Dermis blood vessel endothelial cell (primary cell): ENCODE data around the gene GORASP1. TPM values are rescaled to one million over a fixed set of nuclear protein-coding genes. Genes with fewer than 3 reads are reported as not detected.

Experiments
- DNase-seq: peaks from one replicate; pipeline ENCODE4 v3.0.0; 2010
- total RNA-seq: library from RNA; depleted of rRNA; stranded (reverse); fragments of >200 nt; gene quantifications from 2 replicates; pipeline ENCODE4 v1.2.3, GENCODE V29; 2014

GORASP1 gene
- total RNA-seq, 1 donor from 2014 or later: 36.4 TPM

DNA sequence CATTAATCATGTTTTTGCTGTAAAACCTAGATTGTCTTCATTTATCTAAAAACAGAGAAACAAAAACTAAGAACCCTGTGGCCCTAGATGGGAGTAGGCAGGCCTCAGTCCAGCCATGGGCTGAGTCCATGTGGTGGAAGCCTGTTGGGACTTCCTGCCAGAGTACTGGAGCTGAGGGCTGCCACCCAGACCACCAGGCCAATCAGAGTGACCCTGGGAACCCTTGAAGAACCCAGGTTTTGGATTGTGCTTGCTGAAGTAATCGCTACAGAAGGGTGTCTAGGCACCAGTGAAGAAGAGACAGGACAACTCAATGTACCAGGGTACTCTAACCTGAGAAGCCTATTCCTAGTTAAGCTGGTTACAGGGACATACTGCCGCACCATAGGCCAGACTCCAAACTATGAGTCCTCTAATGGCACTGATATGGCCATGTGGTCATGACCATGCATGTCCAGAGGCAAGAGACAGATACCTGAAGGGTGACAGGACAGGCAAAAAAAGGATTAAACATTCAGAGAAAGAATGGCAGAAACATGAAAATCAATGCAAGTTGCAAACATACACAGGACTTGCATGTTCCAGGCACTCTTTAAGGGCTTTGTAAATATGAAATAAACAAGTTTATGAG lies 33.0 kb upstream of the GORASP1 start:
- no peak for DNase-seq

DNA sequence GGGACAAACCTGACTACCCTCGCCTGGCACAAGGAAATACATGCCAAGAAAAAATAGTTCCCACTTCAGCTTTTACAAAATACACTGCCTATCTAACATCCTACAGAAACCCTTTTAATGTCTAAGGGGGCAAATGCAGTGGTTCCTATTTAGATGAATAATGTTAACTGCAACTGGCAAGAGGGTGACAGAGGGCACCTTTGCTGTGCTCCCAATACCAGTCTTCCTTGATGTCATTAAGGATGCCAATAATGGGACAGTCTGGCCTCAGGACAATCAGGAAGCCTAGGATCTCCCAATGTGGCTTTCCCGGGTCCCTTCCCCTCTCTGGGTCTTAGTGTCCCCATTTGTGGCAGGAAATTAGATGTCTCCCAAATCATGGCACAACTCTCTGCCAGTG lies 32.0 kb upstream of the GORASP1 start:
- DNase-seq: no peak

DNA sequence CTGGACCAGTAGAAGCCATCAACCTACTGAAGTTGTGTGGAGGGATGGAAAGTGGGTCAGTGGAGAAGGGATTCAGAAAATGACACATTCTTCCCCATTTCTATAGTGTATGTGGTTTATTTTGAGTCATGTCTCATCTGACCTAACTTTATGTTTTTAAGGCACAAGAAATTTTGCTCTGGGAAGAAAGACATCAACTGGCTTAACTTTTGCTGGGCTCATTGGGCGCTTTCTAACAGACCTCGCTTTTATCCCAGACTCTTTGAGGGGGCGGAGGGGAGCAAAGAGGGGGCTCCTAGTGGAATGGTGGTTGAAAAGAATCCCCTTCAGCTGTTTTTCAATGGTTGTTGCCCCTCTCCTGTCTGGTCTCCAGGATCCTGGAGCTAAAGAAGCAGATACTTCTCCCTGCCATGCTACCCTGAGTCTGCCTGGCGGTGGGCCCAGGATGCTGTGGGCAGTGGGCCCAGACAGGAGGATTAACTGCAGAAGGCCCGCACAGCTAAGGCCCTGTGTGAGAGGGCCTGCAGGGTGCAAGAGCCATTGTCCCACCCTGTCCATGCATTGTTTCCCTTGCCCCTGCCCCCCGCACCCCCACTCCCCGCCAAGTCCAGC lies 31.5 kb upstream of the GORASP1 start:
- DNase-seq: no peak

DNA sequence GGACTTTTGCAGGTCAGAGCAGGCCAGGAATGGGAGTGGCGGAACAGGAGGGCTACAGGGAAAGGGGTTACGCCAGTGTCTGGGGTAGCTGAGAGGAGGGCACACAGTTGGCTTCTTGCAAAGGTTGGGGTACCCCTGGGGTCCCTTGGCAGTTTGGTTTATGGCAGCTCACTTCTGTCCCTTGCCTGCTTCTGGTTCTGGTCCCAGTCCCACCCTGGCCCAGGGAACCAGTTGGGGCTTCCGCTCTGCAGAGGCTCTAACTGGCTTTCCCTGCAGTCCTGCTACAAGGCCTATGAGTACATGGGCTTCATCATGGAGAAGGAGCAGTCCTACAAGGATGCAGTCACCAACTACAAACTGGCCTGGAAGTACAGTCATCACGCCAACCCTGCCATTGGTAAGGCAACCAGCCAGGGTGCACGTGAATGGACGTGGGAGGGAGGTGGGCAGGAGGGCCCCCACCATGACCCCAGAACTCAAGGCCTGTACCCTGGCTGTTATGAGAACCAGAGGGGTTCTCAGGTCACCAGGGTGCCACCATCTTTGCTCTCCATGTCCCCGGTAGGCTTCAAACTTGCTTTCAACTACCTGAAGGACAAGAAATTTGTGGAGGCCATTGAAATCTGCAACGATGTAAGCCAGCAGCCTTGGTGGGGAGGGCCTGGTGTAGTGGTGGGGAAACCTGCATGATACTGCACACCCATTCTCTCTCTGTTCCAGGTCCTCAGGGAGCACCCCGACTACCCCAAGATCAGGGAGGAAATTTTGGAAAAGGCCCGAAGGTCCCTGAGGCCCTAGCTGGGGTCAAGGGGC lies 30.8 kb upstream of the GORASP1 start:
- no peak for DNase-seq

DNA sequence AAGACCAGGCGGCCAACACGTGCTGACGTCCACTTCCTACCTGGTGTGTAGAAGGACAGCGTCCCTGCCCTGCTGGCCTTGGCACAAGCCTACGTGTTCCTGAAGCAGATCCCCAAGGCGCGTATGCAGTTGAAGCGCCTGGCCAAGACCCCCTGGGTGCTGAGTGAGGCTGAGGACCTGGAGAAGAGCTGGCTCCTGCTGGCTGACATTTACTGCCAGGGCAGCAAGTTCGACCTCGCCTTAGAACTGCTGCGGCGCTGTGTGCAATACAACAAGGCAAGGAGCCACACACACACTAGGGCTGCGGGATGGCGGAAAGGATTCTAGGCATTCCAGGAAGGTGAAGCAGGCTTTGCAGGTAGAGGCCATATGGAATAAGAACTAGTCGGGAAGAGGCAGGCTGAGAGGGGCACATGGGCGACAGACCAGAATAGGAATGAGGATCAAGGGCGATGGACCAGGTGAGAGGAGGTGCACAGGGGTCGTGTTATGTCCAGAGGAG lies 30.1 kb upstream of the GORASP1 start:
- no peak for DNase-seq

DNA sequence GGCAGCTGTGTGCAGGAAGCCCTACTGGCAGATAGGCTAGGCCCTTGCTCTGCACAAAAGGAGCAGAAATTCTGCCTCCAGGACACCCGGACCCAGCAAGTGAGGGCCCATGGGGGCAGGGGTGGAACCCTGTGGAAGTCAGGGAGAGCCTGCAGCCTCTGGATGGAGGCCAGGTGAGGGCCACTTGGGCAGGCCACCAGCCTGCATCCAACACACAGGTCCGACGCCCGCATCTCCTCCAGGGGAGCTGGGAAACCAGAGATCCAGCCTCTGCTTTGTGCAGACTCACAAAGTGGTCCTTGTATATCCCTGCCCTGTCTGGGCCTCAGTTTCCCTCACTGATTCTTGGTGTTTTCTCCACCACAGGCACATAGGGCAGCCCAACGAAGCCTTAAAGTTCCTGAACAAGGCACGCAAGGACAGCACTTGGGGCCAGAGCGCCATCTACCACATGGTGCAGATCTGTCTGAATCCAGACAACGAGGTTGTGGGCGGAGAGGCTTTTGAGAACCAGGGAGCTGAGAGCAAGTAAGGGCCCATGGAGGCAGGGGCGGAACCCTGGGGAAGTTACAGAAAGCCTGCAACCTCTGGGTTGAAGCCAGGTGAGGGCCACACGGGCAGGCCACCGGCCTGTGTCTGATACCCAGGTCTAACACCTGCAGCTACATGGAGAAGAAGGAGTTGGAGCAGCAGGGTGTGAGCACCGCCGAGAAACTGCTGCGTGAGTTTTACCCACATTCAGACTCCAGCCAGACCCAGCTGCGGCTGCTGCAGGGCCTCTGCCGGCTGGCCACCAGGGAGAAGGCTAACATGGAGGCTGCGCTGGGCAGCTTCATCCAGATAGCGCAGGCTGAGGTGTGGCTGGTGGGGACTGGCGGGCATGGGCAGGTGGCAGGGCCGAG lies 29.4 kb upstream of the GORASP1 start:
- DNase-seq: no peak

DNA sequence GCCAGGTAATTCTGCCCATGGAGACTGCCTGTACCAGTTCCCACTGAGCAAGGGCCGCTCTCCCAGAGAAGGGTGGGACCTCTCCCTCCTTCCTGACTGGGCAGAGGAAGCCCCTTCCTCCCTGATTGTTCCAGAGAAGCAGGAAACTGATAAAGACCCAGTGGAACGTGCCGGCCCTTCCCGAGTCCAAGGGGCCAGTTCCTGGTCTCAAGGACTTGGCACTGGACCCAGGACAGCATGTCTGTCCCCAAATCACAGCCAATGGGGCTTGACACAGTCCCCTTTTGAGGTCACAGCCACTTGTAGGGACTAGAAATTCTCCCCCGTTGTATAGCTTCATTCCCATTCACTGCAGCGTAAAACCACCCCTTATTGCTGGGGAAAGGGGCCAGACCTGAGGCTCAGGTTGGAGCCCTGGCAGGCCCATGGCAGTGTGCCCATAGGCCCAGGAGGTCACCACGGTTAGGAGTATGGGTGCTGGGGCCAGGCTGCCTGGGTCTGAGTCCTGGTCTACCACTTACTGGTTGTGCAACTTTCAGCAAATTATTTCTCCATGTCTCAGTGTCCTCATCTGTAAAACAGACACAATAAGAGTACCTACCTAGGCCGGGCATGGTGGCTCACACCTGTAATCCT lies 27.9 kb upstream of the GORASP1 start:
- DNase-seq: peak; percentile 53

DNA sequence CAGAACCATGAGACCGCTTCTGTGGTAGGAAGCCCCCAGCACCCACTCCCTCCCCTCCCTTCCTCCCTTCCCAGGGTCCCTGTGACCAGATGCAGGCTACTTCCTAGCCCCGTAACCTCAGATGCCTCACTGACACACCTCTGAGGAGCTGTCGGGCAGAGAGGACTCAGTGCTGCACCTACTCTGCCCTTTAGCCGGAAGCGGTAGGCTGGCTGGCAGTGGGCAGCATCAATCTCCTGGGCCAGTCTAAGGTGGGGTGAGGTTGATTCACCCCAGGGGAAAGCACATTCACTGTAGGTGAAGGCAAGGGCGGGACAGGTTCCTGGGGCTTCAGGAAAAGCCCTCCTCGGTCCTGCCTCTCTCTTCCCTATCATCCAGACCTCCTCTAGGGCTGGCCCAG lies 26.9 kb upstream of the GORASP1 start:
- DNase-seq: no peak

DNA sequence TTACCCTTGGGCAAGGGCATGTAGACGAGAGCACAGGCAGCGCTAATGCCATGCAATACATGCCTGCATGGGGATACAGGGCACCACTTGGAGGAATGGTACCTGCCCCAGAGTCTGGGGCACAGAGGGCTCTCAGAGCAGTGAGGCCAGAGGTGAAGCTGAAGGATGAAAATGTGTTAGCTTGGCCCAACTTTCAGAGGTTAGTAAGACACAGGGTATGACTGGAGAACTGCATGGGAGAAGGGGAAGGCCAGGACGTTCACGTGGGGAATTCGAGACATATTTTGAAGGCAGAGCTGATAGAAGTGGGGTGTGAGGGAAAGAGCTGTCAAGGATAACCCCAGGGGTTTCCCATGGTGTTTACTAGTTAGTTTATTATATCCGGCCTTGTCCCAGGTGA lies 26.4 kb upstream of the GORASP1 start:
- DNase-seq: no peak

DNA sequence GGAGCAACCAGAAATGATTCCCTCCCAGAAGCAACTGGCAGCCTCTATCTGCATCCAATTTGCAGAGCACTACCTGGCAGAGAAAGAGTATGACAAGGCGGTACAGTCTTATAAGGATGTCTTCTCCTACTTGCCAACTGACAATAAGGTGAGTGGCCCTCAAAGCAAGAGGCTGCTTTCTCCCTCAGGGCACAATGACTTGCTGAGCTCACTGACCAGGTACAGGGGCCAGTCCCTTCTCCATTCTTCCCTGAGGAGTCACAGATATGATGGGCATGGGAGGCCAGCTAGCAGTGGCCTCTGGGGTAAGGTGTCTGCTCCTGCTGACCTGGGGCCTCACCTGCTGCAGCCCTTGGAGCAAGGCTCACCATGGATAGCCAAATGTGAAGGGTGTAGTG lies 25.7 kb upstream of the GORASP1 start:
- no peak for DNase-seq

DNA sequence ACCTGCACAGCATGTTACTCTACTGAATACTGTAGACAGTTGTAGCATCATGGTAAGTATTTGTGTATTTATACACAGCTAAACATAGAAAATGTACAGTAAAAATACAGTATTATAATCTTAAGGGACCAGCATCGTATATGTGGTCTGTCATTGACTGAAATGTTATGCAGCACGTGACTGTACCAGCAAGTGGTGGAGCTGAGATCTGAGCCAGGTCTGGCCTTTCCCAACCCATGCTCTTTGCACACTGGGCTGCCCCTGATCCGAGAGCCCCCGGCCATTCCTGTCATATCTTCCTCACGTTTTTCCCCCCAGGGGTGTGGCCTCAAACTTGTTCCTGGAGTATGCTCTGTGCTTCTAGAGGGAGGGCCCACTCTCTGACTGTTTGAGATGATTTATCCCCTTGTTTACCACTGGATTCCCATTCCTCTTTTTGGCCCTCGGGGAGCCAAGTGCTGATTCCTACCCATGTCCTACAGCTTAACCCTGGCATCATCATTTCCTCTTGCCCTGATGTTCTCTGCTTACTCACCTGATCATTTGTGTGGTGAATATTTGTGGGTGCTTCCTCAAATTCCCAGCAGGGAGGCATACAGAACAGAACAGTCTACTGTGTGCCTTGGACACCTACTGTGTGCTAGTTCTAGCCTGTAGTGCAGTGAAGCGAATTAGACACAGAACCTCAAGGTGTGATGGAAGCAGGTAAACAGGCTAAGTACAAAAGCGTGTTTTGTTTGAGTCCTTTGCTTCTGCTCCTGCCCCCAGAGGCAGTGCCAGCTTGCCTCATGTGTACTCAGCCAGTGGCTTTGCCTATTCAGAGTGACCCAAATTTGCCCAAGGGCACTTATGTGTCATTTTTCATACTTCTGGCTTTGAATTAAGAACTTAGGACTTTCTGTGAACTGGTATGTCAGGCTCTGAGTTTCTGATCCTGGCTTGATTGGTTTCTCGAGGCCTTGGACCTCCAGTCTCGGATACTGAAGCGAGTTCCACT lies 25.0 kb upstream of the GORASP1 start:
- DNase-seq: no peak

DNA sequence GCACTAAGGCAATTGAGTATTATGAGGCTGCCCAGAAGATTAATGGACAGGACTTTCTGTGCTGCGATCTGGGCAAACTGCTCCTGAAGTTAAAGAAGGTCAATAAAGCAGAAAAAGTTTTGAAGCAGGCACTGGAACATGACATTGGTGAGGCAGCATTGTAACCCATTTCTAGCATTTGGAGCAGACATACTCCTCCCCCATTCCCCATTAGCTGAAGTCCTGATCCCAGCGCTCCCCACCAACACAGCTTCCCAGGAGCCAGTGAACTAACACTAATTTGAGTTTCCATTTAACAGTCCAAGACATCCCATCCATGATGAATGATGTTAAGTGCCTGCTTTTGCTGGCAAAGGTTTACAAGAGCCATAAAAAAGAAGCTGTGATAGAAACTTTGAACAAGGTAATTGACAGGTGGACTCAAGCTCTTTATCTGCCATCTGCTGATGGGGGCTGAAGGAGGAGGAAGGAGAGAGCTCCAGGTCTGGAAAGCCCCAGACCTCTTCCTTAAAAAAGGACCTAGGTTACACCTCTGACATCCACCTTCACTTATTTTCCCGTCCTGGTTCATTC lies 23.4 kb upstream of the GORASP1 start:
- DNase-seq: no peak

DNA sequence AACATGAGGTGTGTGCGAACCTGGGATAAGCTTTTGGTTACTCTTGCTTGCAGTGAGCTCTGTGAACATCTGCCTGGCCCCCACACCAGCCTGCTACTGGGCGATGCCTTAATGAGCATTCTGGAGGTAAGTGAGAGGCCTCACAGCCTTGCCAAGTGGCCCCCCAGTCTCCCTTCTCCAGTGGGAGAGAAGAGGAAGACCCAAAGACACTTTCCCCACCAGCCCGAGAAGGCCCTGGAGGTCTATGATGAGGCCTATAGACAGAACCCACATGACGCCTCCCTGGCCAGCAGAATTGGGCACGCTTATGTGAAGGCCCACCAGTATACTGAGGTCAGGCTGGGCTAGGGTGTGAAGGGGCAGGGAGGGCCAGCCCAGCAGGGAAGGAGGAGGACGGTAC lies 22.6 kb upstream of the GORASP1 start:
- DNase-seq: no peak

DNA sequence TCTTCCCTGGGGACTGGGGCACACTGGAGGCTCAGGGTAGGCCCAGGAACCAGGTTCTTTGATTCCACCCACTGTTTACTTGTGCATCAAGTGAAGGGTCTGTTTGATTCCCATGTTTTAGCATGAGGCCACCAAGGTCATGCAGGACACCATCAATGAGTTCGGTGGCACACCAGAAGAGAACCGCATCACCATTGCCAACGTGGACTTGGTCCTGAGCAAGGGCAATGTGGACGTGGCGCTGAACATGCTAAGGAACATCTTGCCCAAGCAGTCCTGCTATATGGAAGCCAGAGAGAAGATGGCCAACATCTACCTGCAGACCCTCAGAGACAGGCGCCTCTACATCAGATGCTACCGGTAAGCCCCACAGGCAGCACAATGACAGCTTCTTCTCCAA lies 21.5 kb upstream of the GORASP1 start:
- DNase-seq: no peak

DNA sequence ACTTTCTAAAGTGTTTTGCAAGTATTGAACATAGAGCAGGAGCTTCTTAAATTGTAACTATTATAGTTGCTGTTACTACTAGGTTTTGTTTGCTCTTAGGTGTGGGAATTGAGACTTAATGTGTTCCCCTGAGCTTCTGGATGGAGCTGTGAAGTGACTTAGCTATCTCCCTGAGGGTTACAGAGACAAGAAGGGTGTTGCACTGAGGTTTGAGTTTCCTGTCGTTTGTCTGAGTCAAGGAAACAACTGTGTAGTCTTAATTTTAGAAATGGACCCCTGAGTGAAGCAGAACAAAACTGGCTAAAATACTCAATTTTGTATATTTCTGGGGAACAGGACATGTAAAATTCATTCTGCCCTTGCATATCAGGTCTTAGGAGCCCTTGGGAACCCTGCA lies 20.5 kb upstream of the GORASP1 start:
- no peak for DNase-seq

DNA sequence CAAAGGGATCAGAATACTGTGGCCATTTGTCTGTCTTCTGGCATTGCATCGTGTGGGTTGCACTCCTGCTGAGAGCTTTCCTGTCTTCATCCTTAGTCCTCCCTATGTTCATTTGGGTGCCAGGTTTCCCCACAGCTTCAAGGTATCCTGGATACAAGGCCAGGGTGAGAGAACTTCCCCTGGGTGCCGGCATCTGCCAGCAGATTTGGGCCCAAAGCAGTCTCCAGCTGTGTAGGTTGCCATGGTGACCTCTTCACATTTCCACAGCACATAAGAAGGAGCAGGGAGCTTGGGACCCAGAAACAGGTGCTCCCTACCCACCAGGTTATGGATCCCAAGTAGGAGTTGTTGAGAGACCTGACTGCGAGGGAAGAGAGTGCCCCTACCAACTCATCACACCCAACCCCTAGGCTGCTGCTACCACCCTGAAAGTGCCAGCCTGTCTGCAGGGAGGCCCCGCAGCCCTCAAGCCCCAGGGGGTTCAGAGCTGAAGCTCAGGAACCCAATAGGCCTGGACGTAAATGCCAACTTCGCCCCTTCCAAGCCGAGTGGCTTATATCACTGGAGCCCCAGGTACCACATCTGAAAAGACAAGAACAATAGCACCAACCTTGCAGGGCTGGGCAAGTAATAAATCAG lies 20.0 kb upstream of the GORASP1 start:
- DNase-seq: no peak

DNA sequence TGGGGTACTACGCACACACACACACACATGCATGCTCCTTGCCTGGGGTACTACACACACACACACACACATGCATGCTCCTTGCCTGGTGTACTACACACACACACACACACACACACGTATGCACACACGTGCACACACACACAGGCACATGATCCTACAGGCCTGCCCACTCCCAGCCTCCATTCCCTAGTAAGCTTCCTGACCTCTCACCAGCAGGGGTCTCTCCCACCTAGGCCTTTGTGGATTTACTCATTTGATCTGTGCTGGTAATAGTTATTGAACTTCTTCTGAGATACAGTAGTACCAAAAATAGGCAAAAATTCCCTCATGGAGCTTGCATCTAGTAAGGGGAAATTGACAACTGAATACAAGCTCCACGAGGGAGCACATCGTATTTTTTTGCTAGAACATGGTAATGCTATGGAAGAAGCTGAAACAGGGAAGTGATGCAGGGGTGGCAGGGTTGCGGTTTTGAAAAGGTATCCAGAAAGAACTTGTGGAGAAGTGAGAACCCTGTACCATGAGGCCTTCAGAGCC lies 19.2 kb upstream of the GORASP1 start:
- DNase-seq: peak; percentile 86

DNA sequence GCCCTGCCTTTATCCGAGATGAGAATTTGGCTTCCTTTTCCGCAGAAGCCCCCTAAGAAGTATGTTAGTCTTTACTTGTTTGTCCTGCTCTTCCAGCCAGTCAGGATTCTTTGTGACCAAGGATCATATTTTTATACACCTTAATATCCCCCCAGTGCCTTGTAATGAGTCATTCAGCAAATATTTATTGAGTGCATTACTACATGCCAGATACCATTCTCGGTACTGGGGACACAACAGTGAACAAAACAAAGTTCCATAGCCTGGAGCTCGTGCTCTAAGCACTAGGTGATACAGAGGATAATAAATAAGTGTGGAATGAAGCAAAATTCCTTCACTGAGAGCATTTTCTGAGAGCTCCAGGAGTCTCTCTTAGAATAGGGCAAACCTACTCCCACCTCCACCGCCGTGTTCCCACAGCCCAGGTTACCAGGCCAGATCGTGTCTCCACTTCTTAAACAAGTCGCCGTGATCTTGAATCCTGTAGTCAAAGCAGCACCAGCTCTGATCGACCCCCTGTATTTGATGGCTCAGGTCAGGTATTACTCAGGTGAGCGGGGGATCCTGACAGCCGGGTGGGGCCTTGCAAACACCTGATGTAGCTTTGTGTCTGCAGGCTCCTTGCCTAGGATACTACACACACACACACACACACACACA lies 18.5 kb upstream of the GORASP1 start:
- peak; percentile 40 for DNase-seq
